Uterus (tissue), 2 donors: ENCODE measurements around the gene PRODH2.

Experiments
- POLR2A ChIP-seq, 2 donors: fragments of 450-650 bp; IDR thresholded peaks; one replicate each; pipeline ENCODE4 v1.6.1; 2016; ENCODE audit warnings: antibody characterized with exemption in 2 of 2, mild to moderate bottlenecking in 1 of 2, moderate library complexity in 1 of 2
- TF ChIP-seq, protein P1 (sequence below), 4 experiments: fragments of 200-600 bp in 2 of 4; fragments of 450-650 bp in 2 of 4; sonication (generic) in 2 of 4; IDR thresholded peaks; one replicate each; pipeline ENCODE4 v1.5.1; 2016 to 2019; ENCODE audit warnings: antibody characterized with exemption in 4 of 4, mild to moderate bottlenecking in 2 of 4, moderate library complexity in 1 of 4

DNA sequence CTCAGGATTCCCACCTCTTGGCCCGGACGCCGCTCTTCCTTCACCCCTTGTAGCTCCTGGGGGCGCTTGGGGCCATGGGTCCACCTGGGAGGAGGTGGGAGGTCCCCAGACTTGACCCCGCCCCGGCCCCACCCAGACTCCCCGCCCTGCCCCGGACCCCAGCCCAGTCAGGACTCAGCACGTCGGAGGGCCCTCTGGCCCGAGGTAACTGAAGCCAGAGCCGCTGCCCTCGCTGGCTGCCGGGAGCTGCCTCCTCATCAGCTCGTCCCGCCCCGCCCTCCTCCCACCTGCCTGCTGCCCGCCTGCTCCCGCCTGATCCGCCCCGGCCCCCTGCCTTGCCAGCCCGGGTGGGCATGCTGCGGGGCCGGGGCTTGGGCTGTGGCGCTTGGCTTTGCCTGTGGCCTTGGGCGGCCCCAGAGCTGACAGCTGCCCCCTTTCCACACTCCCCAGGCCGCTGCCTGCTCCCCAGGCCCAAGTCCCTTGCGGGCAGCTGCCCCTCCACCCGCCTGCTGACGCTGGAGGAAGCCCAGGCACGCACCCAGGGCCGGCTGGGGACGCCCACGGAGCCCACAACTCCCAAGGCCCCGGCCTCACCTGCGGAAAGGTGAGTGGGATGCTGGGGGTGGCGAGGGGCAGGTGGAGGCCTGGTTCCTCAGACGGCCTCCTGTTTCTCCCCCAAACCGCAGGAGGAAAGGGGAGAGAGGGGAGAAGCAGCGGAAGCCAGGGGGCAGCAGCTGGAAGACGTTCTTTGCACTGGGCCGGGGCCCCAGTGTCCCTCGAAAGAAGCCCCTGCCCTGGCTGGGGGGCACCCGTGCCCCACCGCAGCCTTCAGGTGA lies 27.9 kb downstream of the PRODH2 start:
- TF ChIP-seq, protein P1, sequence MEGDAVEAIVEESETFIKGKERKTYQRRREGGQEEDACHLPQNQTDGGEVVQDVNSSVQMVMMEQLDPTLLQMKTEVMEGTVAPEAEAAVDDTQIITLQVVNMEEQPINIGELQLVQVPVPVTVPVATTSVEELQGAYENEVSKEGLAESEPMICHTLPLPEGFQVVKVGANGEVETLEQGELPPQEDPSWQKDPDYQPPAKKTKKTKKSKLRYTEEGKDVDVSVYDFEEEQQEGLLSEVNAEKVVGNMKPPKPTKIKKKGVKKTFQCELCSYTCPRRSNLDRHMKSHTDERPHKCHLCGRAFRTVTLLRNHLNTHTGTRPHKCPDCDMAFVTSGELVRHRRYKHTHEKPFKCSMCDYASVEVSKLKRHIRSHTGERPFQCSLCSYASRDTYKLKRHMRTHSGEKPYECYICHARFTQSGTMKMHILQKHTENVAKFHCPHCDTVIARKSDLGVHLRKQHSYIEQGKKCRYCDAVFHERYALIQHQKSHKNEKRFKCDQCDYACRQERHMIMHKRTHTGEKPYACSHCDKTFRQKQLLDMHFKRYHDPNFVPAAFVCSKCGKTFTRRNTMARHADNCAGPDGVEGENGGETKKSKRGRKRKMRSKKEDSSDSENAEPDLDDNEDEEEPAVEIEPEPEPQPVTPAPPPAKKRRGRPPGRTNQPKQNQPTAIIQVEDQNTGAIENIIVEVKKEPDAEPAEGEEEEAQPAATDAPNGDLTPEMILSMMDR (IDR thresholded peaks at IDR 0.05) = no peak
- no peak for TF ChIP-seq POLR2A (IDR thresholded peaks at IDR 0.05)
